ENCODE data around the gene AFMID. TPM values are rescaled to one million over a fixed set of nuclear protein-coding genes. Genes with fewer than 3 reads are reported as not detected.

Gene AFMID
- total and polyA plus RNA-seq, 2 of the 8 experiments (the other 6 are each of a cell fraction or from before 2014, with no cell fraction given) = 49.0 to 53.0 TPM

DNA sequence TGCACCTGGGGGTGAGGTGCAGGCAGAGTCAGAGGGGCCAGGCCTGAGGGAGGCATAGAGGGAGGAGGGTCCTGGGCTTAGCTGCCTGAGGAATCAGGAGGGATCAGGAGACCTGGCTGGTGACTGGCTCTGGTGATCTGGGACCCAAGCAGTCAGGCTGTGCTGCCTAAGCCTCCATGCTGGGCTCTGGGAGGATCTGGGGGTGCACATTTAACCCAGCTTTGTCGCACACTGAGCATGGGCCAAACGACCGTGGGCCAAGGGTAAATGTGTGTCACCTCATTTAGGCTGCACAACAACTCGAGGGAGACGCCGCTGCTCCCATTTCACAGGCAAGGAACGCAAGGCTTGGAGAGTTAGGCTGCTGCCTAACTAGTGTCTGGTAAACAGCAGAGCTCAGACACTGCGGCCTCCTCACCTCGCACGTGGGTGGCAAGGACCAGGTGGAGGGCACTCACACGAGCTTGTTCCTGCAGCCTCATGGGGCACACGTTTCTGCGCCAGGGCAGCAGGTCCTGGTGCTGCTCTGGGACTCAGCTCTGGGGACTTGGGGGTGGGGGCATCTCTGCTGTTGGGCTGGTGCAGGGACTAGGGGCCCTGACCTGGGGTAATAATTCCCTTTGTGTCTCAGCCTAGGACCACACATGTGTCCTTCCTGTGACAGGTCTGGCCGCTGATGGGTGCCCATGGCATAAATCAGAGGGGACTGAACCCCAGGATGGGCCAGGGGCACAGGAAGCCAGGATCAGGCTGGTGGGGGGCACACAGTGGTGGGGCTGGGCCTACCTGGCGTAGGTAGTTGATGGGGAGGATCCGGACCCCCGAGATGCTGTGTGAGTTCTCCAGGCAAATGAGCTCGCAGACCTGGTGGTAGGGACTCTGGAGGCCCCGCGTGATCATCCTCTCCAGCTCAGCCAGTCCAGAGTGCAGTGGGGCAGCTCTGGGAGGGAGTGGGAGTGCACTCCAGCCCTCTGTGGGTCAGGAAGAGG is 63.0 kb downstream of the AFMID start:
- Histone ChIP-seq H2AK5ac (ENCODE audit: low read depth, low read length) (no peak overlapping the region), H3K4me3 (ENCODE audit: extremely low read depth in 1 of 4, insufficient read depth in 2 of 4, low read depth in 3 of 4, low read length in 4 of 4) (peak overlapping the region in 3 of 4 experiments; percentile 6 to 23 (median 17); a peak in 1 of 8 replicates), H3K36me3 (ENCODE audit: control insufficient read depth in 2 of 4, insufficient read depth in 4 of 4, low read length in 3 of 4) (no peaks in the 10 kb centered on the region), H2BK20ac (ENCODE audit: low read length) (no peak overlapping the region), H3K9ac (replicated peaks in 1 of 4; ENCODE audit: extremely low read depth in 1 of 4, low read depth in 3 of 4, low read length in 3 of 4) (no peak overlapping the region), H3K14ac (ENCODE audit: insufficient read length) (no peak overlapping the region), H2BK5ac (ENCODE audit: low read depth, low read length) (peak overlapping the region; percentile 30; the same call in 1 of the 2 replicates), H3K56ac (replicated peaks; ENCODE audit: insufficient read length, low read depth, low read length) (no peak overlapping the region), H3K27ac (ENCODE audit: low read depth, low read length) (no peak overlapping the region), H3K27me3 (replicated peaks in 1 of 4; ENCODE audit: control insufficient read depth in 3 of 4, extremely low read depth in 1 of 4, insufficient read depth in 3 of 4, low read length in 3 of 4) (no peaks in the 10 kb centered on the region), H3K4me1 (replicated peaks in 1 of 4; ENCODE audit: control insufficient read depth in 3 of 4, insufficient read depth in 4 of 4, low read length in 3 of 4) (peaks cover 0 to 23% (median 13%) of the 10 kb centered on the region in 4 experiments; a peak in 5 of 7 replicates), H2BK12ac (ENCODE audit: low read depth, low read length) (peak overlapping the region; percentile 97), H3K9me3 (ENCODE audit: insufficient read depth in 2 of 2, low read depth in 1 of 2, low read length in 1 of 2) (no peaks in the 10 kb centered on the region), H3K79me1 (ENCODE audit: low read depth, low read length) (no peaks in the 10 kb centered on the region), H3K4ac (replicated peaks; ENCODE audit: insufficient read length, low read depth, low read length) (no peak overlapping the region), H3K23ac (ENCODE audit: insufficient read length) (no peak overlapping the region), H2AFZ (ENCODE audit: low read length) (no peak overlapping the region), H4K20me1 (replicated peaks in 1 of 2; ENCODE audit: control insufficient read depth in 1 of 2, insufficient read depth in 2 of 2, low read length in 2 of 2) (no peaks in the 10 kb centered on the region), H2BK120ac (replicated peaks; ENCODE audit: low read depth, low read length) (peak overlapping the region; percentile 41), H3K79me2 (ENCODE audit: control insufficient read depth in 1 of 2, insufficient read depth in 2 of 2, low read length in 2 of 2) (no peaks in the 10 kb centered on the region), H3K4me2 (ENCODE audit: insufficient read depth in 1 of 2, low read depth in 2 of 2, low read length in 2 of 2) (peak overlapping the region in 1 of 2 experiments; percentile 18; a peak in 1 of 4 replicates), H4K5ac (ENCODE audit: insufficient read length, low read depth, low read length) (no peak overlapping the region), H2BK15ac (ENCODE audit: low read length) (peak overlapping the region; percentile 66; the same call in 1 of the 2 replicates), H3K23me2 (ENCODE audit: low read depth, low read length) (peaks cover 4% of the 10 kb centered on the region; the same call in 1 of the 2 replicates), H3K18ac (ENCODE audit: extremely low read depth, low read length) (peak overlapping the region; percentile 24), H4K91ac (replicated peaks; ENCODE audit: insufficient read length, low read length) (peak overlapping the region; percentile 42), H4K8ac (ENCODE audit: extremely low read depth, insufficient read depth, low read length) (peak overlapping the region; percentile 74)
- FAIRE-seq (no peak), DNase-seq (ENCODE audit: low read depth in 1 of 2, low spot score in 2 of 2) (no peak)
- ChIA-PET POLR2A (ENCODE audit: partially characterized antibody) (interaction anchor here (0.7 to 3.1 kb wide), 6 partner anchors 13 to 77 kb away, joined by 3 to 19 read pairs (median 6); no protein-coding TSS in a partner anchor), CTCF (ENCODE audit: partially characterized antibody) (interaction anchor here (0.7 to 5.6 kb wide), 56 partner anchors 8 to 247 kb away, joined by 3 to 53 read pairs (median 6); partner anchors contain the start of genes BIRC5 and TMEM235)
- WGBS, 2 experiments (ENCODE audit: extremely low coverage in 1 of 2, insufficient coverage in 1 of 2, insufficient read length in 1 of 2, insufficient replicate concordance in 2 of 2, low coverage in 1 of 2, low lambda C conversion rate in 2 of 2, missing lambda C conversion rate in 1 of 2) = 82% methylated on average over 19 of the region's 20 CpGs; no CpG with 5 or more reads in 1 of the 2 experiments
- TF ChIP-seq, protein P1, sequence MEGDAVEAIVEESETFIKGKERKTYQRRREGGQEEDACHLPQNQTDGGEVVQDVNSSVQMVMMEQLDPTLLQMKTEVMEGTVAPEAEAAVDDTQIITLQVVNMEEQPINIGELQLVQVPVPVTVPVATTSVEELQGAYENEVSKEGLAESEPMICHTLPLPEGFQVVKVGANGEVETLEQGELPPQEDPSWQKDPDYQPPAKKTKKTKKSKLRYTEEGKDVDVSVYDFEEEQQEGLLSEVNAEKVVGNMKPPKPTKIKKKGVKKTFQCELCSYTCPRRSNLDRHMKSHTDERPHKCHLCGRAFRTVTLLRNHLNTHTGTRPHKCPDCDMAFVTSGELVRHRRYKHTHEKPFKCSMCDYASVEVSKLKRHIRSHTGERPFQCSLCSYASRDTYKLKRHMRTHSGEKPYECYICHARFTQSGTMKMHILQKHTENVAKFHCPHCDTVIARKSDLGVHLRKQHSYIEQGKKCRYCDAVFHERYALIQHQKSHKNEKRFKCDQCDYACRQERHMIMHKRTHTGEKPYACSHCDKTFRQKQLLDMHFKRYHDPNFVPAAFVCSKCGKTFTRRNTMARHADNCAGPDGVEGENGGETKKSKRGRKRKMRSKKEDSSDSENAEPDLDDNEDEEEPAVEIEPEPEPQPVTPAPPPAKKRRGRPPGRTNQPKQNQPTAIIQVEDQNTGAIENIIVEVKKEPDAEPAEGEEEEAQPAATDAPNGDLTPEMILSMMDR (IDR thresholded peaks at IDR 0.05; ENCODE audit: control extremely low read depth in 1 of 3, insufficient read depth in 1 of 3, low read depth in 1 of 3, low read length in 3 of 3) = no peak
- TF ChIP-seq SP2 (IDR thresholded peaks at IDR 0.05; ENCODE audit: low read length) (no peak), BACH1 (IDR thresholded peaks at IDR 0.05; ENCODE audit: low read length) (no peak), JUND (IDR thresholded peaks at IDR 0.05; ENCODE audit: low read length) (no peak), GTF2F1 (IDR thresholded peaks at IDR 0.05; ENCODE audit: borderline replicate concordance, low read depth, low read length) (no peak), SUZ12 (IDR thresholded peaks at IDR 0.05; ENCODE audit: low read length) (no peak), SIRT6 (IDR thresholded peaks at IDR 0.05; ENCODE audit: low read length) (no peak), HDAC2 (IDR thresholded peaks at IDR 0.05; ENCODE audit: borderline replicate concordance in 1 of 2, low read depth in 2 of 2, low read length in 2 of 2) (no peak)

Measured in H1 (cell line).